Ishikawa (cell line): ENCODE measurements around the gene SH3RF3.

Source experiments
- CEBPB ChIP-seq: IDR thresholded peaks from 2 replicates; pipeline ENCODE4 v1.6.1; 2012
- CREB1 ChIP-seq: IDR thresholded peaks from 2 replicates; pipeline ENCODE4 v1.6.1; 2012; ENCODE audit warnings: low read depth
- EGR1 ChIP-seq: IDR thresholded peaks from 2 replicates; pipeline ENCODE4 v1.6.1; 2012
- EP300 ChIP-seq: IDR thresholded peaks from 2 replicates; pipeline ENCODE4 v1.6.1; 2012; ENCODE audit warnings: borderline replicate concordance
- FOXM1 ChIP-seq: IDR thresholded peaks from 2 replicates; pipeline ENCODE4 v1.6.1; 2012; ENCODE audit warnings: low read depth, borderline replicate concordance
- MAX ChIP-seq: IDR thresholded peaks from 2 replicates; pipeline ENCODE4 v1.6.1; 2012
- NFIC ChIP-seq: IDR thresholded peaks from 2 replicates; pipeline ENCODE4 v1.6.1; 2012
- RAD21 ChIP-seq: IDR thresholded peaks from 2 replicates; pipeline ENCODE4 v1.6.1; 2012; ENCODE audit warnings: low read depth
- REST ChIP-seq: IDR thresholded peaks from 2 replicates; pipeline ENCODE4 v1.6.1; 2012; ENCODE audit warnings: low read depth, mild to moderate bottlenecking
- TAF1 ChIP-seq: IDR thresholded peaks from 2 replicates; pipeline ENCODE4 v1.6.1; 2012; ENCODE audit warnings: low read depth, mild to moderate bottlenecking
- TCF12 ChIP-seq: IDR thresholded peaks from 2 replicates; pipeline ENCODE4 v1.6.1; 2012; ENCODE audit warnings: low read depth
- TEAD4 ChIP-seq: IDR thresholded peaks from 2 replicates; pipeline ENCODE4 v1.6.1; 2012
- YY1 ChIP-seq: IDR thresholded peaks from 2 replicates; pipeline ENCODE4 v1.6.1; 2012; ENCODE audit warnings: low read depth
- ZBTB7A ChIP-seq: IDR thresholded peaks from 2 replicates; pipeline ENCODE4 v1.6.1; 2012; ENCODE audit warnings: low read depth
- TF ChIP-seq, protein P1 (sequence below): IDR thresholded peaks from 2 replicates; pipeline ENCODE4 v1.6.1; 2012

SH3RF3 gene

DNA sequence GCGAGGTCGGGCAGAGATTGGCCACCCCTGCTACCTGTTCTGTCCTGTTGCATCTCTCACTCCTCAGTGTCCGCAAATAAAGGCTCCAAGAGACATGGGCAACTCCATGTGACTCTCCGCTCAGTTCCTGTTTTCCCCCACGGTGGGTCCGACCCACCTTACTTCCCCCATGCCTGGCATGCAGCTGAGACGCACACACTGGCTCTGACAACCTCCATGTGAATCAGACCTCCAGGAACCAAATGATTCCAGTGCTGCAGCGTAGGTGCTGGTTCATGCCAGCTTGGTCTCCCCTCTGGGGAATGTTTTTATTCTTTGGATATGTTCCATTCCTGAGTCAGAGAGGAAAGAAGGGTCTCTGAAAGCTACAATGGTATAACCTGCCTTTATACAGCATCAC lies 221.5 kb downstream of the SH3RF3 start:
- TF ChIP-seq TEAD4 (no peak), YY1 (no peak), MAX (no peak), CEBPB (no peak), RAD21 (no peak), TCF12 (no peak), CREB1 (no peak), EGR1 (no peak), EP300 (no peak), TAF1 (no peak), REST (no peak), NFIC (no peak), FOXM1 (no peak), ZBTB7A (no peak)
- TF ChIP-seq, protein P1, sequence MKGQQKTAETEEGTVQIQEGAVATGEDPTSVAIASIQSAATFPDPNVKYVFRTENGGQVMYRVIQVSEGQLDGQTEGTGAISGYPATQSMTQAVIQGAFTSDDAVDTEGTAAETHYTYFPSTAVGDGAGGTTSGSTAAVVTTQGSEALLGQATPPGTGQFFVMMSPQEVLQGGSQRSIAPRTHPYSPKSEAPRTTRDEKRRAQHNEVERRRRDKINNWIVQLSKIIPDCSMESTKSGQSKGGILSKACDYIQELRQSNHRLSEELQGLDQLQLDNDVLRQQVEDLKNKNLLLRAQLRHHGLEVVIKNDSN = no peak

- TF ChIP-seq EGR1 = no peak
- no peak for TF ChIP-seq EP300
- TF ChIP-seq TEAD4 = no peak
- no peak for TF ChIP-seq RAD21
These were observed 222.3 kb downstream of the SH3RF3 start for GRCh38 chr2:109351164-109351756.

GRCh38 chr2:109352056-109352897 lies 223.3 kb downstream of the SH3RF3 start:
- TF ChIP-seq TAF1 (no peak), CEBPB (no peak), RAD21 (no peak), TCF12 (no peak), REST (no peak)
- TF ChIP-seq, protein P1 = no peak

DNA sequence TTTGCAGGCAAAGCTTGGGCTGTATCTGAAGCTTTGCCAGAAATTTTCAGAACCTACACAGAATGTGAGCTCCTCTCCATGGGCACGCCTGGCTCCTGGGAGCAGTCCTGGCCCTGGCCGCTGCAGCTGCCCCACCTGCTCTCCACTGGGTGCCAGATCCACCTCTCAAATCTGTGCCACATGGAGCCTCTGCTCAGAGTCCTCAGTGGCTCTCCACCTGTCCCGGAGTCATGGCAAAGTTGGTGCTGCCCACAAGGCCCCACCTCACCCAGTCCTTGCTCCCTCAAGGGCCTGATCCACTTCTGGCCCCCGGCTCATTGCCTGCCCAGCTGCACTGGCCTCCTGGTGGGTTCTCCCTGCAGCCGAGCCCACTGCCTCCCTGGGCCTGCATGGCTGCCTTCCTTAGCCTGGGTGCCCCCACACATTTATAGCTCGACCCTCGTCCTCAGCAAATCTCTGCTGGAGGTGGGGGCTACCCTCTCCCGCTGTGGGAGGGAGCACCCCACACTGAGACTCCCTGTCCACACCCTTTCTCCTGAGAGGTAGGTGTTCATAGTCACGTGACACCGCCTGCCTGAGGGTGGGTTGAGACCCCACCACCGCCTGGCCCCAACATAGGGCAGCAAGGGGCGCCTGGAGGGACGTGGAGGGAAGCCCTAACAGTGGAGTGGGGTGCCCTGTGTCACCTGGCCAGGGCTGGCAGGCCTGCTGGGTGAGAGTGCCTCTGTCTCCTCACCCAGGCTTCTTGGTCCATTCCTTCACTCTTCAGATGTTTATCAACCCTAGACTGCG lies 224.1 kb downstream of the SH3RF3 start:
- TF ChIP-seq NFIC = no peak
- TF ChIP-seq RAD21 = no peak
- no peak for TF ChIP-seq TAF1
- TF ChIP-seq TEAD4 = no peak

DNA sequence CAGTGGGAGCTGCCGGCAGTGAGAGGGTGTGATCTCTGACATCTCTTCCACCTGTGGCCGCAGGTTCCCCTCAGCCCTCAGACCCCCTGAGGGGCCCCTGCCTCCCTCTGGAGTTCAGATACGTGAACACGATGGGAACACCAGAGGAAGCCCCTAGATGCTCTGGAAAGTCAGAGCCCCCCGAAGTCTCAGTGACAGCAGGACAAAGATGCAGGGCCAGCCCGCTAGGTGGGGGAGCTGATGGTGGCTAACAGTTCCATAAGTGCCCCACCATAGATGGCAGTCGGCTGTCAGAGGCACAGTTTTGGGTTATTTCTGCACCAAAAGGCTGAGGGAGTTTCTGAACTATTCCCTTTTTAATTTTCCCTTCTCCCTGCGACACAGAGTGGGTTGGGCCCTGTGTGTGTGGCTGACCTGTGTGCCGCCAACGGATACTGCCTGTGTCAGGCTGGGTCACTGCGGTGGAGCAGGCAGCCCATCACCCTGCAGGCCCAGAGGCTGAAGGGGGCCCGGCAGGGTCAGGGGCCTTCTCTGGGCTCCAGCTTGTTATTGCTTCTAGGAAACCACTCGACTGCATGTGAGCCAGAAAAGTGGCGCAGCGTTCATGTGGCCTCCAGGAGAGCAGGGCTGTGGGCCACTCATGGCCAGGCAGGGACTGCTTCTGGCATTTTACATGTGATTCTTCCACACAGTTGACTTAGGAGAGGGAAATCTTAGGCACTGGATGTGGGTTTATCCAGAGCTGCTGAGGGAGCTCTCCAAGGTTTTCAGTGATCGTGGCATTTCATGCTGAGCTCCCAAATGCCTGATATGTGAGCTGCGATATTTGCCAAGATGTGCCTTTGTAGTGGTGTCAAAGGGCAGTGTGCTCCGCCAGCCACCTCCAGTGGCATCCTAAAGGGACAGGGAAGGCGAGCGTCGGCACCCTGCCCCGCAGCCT lies 225.1 kb downstream of the SH3RF3 start:
- TF ChIP-seq CEBPB (no peak), EGR1 (no peak), CREB1 (no peak), REST (peak; percentile 68)
